Ureter (tissue), 1 donor: ENCODE measurements around the gene FGD3. TPM values are rescaled to one million over a fixed set of nuclear protein-coding genes. Genes with fewer than 3 reads are reported as not detected.
"Not testable (repeated sequence)": the region's sequence is repeated elsewhere in the genome, so short reads cannot be mapped to it uniquely, and the experiment has no call there.

Experiments used
- DNase-seq: peaks from one replicate; pipeline ENCODE4 v3.0.0-alpha.2; 2020; ENCODE audit warnings: low spot score
- total RNA-seq: library from RNA; stranded (reverse); gene quantifications from one replicate; pipeline ENCODE4 v1.2.4, GENCODE V29; 2023
- donor health status: DM: yes; HTN: yes; CAD: no.

The FGD3 gene
- total RNA-seq, result 55.4 TPM

- peak; percentile 42 for DNase-seq
These were observed at the start of gene FGD3 for GRCh38 chr9:92947268-92948037. Gene FGD3 (plus strand): TSS chr9:92947523. CDS start chr9:92976257, 28,734 bp downstream.

GRCh38 chr9:92905137-92905536 is 42.2 kb upstream of the FGD3 start:
- not testable (repeated sequence) for DNase-seq

- no peak for DNase-seq
These were observed 35.5 kb upstream of the FGD3 start for GRCh38 chr9:92911511-92912475.

- DNase-seq, result no peak
These were observed 30.0 kb upstream of the FGD3 start for GRCh38 chr9:92917176-92917800.

- DNase-seq, result no peak
These were observed 26.9 kb upstream of the FGD3 start for GRCh38 chr9:92920437-92920836.

GRCh38 chr9:92931606-92932005 is 15.7 kb upstream of the FGD3 start:
- DNase-seq, result no peak

GRCh38 chr9:92934321-92934720 is 13.0 kb upstream of the FGD3 start:
- DNase-seq, result no peak

- DNase-seq, result no peak
These were observed 9.3 kb upstream of the FGD3 start for GRCh38 chr9:92938025-92938424.

- no peak for DNase-seq
These were observed 5.5 kb upstream of the FGD3 start for GRCh38 chr9:92941861-92942260.

GRCh38 chr9:92942688-92943616 is 4.4 kb upstream of the FGD3 start:
- DNase-seq, result no peak

- no peak for DNase-seq
These were observed 2.4 kb upstream of the FGD3 start for GRCh38 chr9:92944921-92945320.

- DNase-seq, result no peak
These were observed 1.5 kb upstream of the FGD3 start for GRCh38 chr9:92945796-92946195.

GRCh38 chr9:92948038-92948534 is 763 bp downstream of the FGD3 start:
- DNase-seq, result no peak

- no peak for DNase-seq
These were observed 1.3 kb downstream of the FGD3 start for GRCh38 chr9:92948632-92949031.

- no peak for DNase-seq
These were observed 2.1 kb downstream of the FGD3 start for GRCh38 chr9:92949266-92949982.

- no peak for DNase-seq
These were observed 3.1 kb downstream of the FGD3 start for GRCh38 chr9:92950359-92950955.

- no peak for DNase-seq
These were observed 5.7 kb downstream of the FGD3 start for GRCh38 chr9:92952906-92953610.

GRCh38 chr9:92954049-92954861 is 6.9 kb downstream of the FGD3 start:
- DNase-seq, result peak; percentile 85
